Uterus (tissue), 2 donors: ENCODE data around the gene UFD1.

Experiments
- POLR2A ChIP-seq, 2 donors: fragments of 450-650 bp; IDR thresholded peaks; one replicate each; pipeline ENCODE4 v1.6.1; 2016; ENCODE audit warnings: antibody characterized with exemption in 2 of 2, mild to moderate bottlenecking in 1 of 2, moderate library complexity in 1 of 2
- TF ChIP-seq, protein P1 (sequence below), 4 experiments: fragments of 200-600 bp in 2 of 4; fragments of 450-650 bp in 2 of 4; sonication (generic) in 2 of 4; IDR thresholded peaks; one replicate each; pipeline ENCODE4 v1.5.1; 2016 to 2019; ENCODE audit warnings: antibody characterized with exemption in 4 of 4, mild to moderate bottlenecking in 2 of 4, moderate library complexity in 1 of 4

- TF ChIP-seq, protein P1, sequence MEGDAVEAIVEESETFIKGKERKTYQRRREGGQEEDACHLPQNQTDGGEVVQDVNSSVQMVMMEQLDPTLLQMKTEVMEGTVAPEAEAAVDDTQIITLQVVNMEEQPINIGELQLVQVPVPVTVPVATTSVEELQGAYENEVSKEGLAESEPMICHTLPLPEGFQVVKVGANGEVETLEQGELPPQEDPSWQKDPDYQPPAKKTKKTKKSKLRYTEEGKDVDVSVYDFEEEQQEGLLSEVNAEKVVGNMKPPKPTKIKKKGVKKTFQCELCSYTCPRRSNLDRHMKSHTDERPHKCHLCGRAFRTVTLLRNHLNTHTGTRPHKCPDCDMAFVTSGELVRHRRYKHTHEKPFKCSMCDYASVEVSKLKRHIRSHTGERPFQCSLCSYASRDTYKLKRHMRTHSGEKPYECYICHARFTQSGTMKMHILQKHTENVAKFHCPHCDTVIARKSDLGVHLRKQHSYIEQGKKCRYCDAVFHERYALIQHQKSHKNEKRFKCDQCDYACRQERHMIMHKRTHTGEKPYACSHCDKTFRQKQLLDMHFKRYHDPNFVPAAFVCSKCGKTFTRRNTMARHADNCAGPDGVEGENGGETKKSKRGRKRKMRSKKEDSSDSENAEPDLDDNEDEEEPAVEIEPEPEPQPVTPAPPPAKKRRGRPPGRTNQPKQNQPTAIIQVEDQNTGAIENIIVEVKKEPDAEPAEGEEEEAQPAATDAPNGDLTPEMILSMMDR (IDR thresholded peaks at IDR 0.05): no peak
- TF ChIP-seq POLR2A (IDR thresholded peaks at IDR 0.05): no peak
These were observed 46.7 kb upstream of the UFD1 start for GRCh38 chr22:19525666-19526065.
